ENCODE data around the gene SSC4D. TPM values are rescaled to one million over a fixed set of nuclear protein-coding genes. Genes with fewer than 3 reads are reported as not detected.

The SSC4D gene
- total and polyA plus RNA-seq, 2 experiments from 2014 or later = 4.9 to 11.4 TPM

DNA sequence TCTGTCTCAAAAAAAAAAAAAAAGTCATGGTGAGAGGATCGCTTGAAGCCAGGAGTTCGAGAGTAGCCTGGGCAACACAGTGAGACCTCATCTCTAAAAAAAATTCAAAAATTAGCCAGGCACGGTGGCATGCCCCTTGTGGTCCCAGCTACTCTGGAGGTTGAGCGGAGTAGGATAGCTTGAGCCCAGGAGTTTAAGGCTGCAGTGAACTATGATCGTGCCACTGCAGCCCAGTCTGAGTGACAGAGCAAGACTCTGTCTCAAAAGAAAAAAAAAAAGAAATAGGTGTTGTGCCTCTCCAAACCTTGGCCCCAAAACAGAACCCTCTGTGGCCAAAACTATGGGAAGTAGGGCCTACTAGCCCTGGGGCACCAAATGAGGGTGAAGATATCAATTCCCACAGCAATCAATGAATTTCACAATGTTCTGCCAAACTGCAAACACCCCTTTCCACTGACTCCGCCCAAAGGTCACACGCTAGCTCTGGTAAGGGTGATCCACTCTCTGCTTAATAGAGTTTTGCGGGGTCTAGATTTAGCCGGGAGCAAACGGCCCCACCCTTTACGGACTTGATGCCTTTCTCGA lies 16.9 kb downstream of the SSC4D start:
- DNase-seq (ENCODE audit: low spot score) (no peak), ATAC-seq (no peak)
- peaks cover 28% of the 10 kb centered on the region for H3F3A ChIP-seq (replicated peaks; ENCODE audit: low read depth)
- peak overlapping the region; percentile 67 for H2AFZ ChIP-seq
- peak overlapping the region; percentile 77 for H3K4me3 ChIP-seq
- no peaks in the 10 kb centered on the region for H3K36me3 ChIP-seq (ENCODE audit: insufficient read depth)
- peaks cover 29% of the 10 kb centered on the region for H3K4me1 ChIP-seq (ENCODE audit: insufficient read depth)
- peak overlapping the region; percentile 73 for H3K4me3 Mint-ChIP-seq
- H3K4me1 Mint-ChIP-seq = peaks cover 25% of the 10 kb centered on the region
- peaks cover 18% of the 10 kb centered on the region for H3K27me3 Mint-ChIP-seq (ENCODE audit: insufficient read depth, low read depth, poor library complexity)
- no peaks in the 10 kb centered on the region for H3K36me3 Mint-ChIP-seq (ENCODE audit: low read depth)
- 0 out of 2 replicates have a peak, but pooled peaks cover 2% of the 10 kb centered on the region for H3K27me3 ChIP-seq (ENCODE audit: insufficient read depth)
- peak overlapping the region; percentile 91 for H3K4me2 ChIP-seq
- no peaks in the 10 kb centered on the region for H3K79me2 ChIP-seq (replicated peaks; ENCODE audit: insufficient read depth)
- TF ChIP-seq POLR2AphosphoS5 (IDR thresholded peaks at IDR 0.05; ENCODE audit: low read depth) (no peak), ZNF114 (CRISPR knock-in tag; IDR thresholded peaks at IDR 0.05) (no peak), EZH2phosphoT487 (IDR thresholded peaks at IDR 0.05; ENCODE audit: unreplicated experiment) (no peak), ZNF462 (CRISPR knock-in tag; IDR thresholded peaks at IDR 0.05) (no peak), NANOG (IDR thresholded peaks at IDR 0.05; ENCODE audit: borderline replicate concordance) (no peak), STAT1 (IDR thresholded peaks at IDR 0.05; ENCODE audit: unreplicated experiment) (no peak), EZH2 (IDR thresholded peaks at IDR 0.05; ENCODE audit: low read depth, unreplicated experiment) (no peak), CTCF (conservative IDR thresholded peaks at IDR 0.05; ENCODE audit: low read depth in 2 of 2) (no peak), CREB1 (CRISPR knock-in tag; IDR thresholded peaks at IDR 0.05; ENCODE audit: low read depth) (no peak), JUNB (IDR thresholded peaks at IDR 0.05; ENCODE audit: unreplicated experiment) (no peak), ZNF331 (CRISPR knock-in tag; IDR thresholded peaks at IDR 0.05; ENCODE audit: low read depth) (no peak)
- TF ChIP-seq, protein P1, sequence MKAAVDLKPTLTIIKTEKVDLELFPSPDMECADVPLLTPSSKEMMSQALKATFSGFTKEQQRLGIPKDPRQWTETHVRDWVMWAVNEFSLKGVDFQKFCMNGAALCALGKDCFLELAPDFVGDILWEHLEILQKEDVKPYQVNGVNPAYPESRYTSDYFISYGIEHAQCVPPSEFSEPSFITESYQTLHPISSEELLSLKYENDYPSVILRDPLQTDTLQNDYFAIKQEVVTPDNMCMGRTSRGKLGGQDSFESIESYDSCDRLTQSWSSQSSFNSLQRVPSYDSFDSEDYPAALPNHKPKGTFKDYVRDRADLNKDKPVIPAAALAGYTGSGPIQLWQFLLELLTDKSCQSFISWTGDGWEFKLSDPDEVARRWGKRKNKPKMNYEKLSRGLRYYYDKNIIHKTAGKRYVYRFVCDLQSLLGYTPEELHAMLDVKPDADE (IDR thresholded peaks at IDR 0.05) = no peak
- TF ChIP-seq, protein P2, sequence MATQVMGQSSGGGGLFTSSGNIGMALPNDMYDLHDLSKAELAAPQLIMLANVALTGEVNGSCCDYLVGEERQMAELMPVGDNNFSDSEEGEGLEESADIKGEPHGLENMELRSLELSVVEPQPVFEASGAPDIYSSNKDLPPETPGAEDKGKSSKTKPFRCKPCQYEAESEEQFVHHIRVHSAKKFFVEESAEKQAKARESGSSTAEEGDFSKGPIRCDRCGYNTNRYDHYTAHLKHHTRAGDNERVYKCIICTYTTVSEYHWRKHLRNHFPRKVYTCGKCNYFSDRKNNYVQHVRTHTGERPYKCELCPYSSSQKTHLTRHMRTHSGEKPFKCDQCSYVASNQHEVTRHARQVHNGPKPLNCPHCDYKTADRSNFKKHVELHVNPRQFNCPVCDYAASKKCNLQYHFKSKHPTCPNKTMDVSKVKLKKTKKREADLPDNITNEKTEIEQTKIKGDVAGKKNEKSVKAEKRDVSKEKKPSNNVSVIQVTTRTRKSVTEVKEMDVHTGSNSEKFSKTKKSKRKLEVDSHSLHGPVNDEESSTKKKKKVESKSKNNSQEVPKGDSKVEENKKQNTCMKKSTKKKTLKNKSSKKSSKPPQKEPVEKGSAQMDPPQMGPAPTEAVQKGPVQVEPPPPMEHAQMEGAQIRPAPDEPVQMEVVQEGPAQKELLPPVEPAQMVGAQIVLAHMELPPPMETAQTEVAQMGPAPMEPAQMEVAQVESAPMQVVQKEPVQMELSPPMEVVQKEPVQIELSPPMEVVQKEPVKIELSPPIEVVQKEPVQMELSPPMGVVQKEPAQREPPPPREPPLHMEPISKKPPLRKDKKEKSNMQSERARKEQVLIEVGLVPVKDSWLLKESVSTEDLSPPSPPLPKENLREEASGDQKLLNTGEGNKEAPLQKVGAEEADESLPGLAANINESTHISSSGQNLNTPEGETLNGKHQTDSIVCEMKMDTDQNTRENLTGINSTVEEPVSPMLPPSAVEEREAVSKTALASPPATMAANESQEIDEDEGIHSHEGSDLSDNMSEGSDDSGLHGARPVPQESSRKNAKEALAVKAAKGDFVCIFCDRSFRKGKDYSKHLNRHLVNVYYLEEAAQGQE (IDR thresholded peaks at IDR 0.05; ENCODE audit: unreplicated experiment) = no peak
- no peaks in the 10 kb centered on the region for H3K9me2 ChIP-seq (ENCODE audit: insufficient read depth)
- H3K27ac Mint-ChIP-seq = peak overlapping the region; percentile 85
- H3K27ac ChIP-seq (ENCODE audit: low read depth) = peak overlapping the region; percentile 16; the same call in 1 of the 2 replicates
- H4K20me1 ChIP-seq (replicated peaks; ENCODE audit: insufficient read depth) = no peaks in the 10 kb centered on the region
- H3K9me3 Mint-ChIP-seq = no peaks in the 10 kb centered on the region
